ENCODE results near the gene PLD4.
A peak's percentile ranks its signal among the peaks of the same experiment; 100 is the strongest.

PLD4 gene

DNA sequence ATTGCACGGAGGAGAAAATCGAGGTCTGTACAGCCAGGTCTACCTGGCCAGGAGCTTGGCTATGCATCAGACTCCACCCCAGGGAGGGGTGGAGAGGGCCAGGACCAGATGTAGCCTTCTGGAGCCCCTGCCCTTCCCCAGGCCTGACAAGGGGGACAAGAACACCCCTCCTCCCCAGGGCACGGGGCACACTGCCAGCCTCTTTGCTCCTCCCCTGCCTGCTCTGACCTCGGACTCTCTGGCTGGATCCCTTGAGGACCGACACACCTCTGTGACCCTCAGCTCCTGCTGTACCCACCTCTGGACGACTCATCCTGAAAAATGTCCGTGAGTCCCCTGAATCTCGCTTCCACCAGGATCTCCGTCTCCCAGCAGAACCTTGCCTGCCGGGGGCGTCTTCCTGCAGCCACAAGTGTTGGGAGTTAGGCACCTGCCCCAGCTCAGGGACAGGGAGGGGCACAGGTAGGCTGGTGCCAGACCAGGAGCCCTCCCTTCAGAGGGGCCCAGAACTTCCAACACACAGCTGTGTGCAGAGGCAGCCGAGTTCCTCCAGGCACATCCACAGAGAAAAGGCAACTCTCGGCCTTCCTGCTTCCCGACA is 31.7 kb downstream of the PLD4 start:
- DNase-seq (ENCODE audit: low read depth) = no peak

DNA sequence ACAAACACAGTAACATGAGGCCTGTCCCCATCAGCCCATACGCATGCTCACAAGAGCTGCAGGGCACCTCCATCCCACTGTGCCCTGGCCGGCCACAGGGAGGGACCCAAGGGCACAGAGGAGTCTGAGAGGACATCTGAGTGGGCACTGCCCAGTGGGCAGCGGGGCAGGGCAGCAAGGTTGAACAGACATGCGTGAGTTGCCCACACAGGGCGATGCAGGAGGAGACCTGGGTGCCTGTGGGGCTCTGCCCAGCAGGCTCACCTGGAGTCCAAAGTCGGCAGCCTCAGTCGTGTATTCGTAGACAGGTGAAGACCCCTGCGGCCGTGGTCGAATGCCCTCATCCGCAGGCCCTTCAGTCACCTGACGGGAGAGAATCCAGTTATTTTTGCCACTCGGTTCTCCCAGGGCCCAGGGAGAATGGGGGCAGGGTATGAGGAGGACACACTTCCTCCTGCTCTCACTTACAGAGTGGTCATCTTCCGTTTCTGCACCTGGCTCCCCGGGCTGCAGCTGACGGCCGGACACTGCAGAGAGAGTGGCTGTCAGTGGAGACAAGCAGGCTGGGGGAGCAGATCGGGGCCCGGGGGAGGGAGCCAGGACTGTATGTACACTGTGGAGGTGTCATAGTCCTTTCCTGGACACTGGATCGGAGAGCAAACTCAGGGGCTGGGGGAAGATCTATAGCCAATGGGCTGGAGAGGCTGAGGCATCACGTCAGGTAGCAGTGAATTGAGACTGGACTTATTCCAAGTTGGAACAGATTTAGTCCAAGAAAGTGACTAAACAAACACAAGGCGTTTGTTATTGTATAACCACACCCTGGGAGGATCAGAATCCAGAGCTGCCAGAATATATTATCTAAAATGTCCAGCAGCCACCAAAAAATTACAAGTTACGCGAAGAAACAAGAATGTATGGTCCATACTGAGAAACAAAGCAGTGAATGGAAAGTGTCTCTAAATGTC is 32.8 kb downstream of the PLD4 start:
- peak; percentile 15 for DNase-seq (ENCODE audit: low read depth)

DNA sequence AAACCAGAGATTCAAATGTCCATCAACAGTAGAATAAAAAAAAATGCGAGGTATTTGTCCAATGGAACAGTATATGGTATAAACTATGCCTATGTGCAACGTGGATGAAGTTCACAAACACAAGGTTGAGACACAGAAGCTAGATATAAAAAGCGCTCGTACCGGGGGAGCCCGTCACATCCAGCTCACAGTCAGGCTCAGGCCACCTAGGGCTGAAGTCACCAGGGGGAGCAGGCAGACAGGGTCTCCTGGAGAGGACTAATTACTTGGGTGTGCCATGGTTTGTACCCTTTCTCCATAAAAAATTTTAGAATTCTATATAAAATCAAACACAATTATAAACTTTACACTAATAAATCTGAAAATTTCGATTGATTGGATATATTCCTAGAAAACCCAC is 39.9 kb downstream of the PLD4 start:
- no peak for DNase-seq (ENCODE audit: low read depth)

DNA sequence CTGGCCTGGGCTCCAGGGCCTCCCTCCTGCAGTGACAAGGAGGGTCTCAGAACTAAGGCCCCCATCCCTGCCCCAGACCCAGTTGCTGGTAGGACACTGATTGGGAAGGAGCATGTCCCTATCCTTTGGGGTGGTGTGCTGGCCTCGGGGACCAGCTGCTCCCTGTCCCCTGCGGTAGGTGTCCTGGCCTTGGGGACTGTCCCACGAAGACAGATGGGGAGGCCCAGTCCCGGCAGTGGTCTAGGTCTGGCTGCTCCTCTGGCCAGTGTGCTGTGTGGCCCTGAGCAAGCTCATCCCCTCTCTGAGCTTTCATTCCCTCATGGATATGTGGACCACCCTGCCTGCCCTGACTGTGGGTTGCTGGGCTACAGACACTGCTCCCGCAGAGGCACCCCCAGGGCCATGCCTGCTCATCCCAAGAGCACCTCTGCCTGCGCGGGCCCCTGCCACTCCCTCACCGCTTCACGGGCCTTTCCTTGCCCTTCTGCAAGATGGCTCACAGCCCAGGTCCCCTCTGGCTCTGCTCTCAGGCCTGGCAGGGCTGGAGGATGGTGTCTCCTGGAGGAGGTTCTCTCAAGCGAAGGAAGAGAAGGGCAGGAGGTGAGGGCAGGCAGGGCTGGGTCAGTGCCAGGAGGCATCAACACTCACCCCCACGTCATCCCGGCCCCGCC is 41.0 kb downstream of the PLD4 start:
- DNase-seq (ENCODE audit: low read depth) = no peak

DNA sequence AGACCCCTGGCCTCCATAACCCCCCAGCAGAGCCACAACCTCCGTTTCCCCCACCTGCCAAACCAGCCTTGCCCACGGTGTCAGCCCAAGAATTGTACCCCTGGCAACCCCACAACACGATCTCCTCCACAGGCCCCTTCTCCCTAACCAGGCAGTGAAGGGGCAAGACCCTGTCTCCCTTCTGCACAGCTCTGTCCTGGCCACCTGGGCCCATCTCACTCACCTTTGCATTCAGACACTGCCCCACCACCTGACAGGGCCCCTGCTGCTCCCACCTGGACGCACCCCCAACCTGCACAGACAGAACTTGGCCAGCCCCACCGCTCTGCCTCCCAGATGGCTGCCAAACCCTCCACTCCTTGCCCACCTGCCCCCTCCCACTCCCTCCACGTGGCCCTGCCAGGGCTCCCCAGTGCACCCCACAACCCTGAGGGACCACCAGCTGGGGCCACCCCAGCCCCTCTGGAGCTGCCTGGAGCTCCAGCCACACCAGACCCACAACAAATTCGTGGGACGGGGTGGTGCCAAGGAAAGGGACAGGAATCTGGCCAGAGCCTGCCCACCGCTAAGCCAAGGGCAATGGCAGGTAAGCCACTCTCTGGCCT is 41.7 kb downstream of the PLD4 start:
- no peak for DNase-seq (ENCODE audit: low read depth)

DNA sequence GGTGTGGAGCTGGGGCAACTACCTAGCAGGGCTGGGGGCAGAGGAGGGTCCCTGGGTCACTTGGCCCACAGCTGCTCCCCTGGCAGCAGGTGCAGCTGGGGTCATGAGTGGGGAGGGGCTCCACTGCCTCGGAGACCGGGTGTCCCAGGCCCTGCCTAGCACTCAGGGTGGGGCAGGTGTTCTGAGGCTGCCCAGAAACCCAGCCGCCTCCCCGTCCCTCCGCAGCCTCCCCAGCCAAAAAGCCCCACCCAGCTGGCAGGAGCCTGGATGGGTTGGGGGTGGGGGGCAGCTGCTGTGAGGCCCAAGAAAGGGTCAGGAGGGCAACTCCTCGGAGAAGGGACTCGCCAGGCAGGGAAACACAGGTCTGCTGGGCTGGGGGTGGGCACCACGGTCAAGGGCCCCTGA is 42.3 kb downstream of the PLD4 start:
- no peak for DNase-seq (ENCODE audit: low read depth)

DNA sequence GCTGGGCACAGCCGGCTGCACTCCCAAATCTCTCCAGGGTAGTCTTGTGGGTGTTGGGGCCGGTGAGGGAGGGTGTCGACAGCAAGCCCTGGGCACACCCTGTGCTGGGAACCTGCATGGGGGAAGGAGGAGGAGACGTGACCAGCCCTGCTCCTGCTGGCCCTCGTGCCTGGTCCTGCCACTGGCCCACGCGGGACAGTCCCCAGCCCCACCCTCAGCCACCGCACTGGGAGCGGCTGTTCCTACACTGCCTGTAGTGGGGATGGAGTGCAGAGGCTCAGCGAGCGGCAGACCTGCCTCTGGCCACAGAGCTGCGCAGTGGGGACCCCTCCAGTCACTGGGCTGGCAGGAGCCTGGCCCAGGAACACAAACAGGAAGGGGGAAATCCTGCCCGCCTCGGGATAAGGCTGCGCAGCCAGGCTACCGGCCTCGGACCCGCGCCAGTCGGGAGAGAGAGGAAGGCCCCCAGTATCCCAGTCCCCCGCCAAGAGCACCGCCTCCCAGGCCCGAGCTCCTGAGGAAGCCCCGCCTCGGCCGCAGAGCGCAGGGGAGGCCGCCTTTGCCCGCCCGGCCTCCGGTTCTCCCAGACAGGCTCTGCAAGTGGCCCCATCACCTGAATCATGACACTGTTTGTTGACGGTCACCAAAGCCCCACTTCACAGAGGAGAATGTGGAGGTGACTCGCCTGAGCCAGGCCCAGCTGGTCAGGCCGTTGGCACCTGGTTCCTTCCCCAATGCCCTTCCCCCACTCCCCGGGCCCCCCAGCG is 42.9 kb downstream of the PLD4 start:
- peak; percentile 40 for DNase-seq (ENCODE audit: low read depth)

DNA sequence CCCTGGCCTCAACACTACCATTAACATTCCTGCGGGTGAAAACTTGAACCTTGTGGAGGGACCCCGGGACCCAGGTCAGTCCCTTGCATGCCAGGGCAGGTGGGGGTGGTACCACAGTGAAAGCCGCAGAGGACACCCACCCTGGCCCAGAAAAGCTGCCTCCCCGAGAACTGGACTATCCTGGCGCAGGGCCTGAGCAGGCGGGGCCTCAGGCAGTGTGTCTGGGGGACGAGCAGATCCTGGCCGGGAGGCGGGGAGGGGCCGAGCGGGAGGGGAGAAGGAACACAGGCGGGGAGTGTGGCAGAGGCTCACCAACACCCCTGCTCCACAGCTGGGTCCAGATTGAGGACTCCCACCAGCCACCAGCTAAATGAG is 43.5 kb downstream of the PLD4 start:
- peak; percentile 45 for DNase-seq (ENCODE audit: low read depth)

DNA sequence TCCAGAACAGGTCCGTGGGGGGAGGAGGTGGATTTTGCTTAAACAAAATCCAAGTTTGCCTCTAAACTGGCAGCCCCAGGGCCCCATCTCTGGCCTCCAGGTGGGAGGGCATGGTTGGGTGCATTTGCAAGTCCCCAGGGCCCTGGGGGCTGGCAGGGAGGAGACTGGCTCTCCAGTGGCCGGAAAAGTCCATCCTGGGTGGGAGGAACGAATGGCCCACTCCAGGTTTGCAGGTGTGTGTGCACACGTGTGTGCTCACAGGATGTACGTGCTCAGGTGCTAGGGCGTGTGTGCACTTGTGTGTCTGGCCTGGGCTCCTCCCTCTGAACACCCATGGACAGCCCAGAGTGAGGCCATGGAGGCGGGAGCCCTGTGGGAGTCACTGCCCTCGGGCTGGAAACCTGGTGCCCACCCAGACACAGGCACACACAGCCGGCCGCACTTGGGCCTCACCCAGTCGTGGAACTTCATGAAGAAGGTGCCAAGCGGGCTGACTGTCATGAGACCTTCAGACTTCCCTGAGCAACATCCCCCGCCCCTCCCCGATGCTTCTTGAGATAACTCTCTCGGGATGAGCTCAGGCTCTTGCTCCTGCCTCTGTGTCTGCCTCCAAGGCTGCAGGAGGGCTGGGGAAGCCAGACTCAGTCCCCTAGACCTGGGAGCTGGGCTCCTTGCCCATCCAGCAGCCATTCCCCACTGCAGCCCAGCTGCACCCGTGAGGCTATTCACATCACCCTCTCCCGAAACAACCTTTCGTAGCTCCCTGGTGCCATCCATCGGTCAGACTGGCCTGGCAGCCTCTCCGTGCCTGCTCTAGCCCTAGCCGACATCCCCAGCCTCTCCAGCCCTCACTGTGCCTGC is 44.1 kb downstream of the PLD4 start:
- peak; percentile 23 for DNase-seq (ENCODE audit: low read depth)

DNA sequence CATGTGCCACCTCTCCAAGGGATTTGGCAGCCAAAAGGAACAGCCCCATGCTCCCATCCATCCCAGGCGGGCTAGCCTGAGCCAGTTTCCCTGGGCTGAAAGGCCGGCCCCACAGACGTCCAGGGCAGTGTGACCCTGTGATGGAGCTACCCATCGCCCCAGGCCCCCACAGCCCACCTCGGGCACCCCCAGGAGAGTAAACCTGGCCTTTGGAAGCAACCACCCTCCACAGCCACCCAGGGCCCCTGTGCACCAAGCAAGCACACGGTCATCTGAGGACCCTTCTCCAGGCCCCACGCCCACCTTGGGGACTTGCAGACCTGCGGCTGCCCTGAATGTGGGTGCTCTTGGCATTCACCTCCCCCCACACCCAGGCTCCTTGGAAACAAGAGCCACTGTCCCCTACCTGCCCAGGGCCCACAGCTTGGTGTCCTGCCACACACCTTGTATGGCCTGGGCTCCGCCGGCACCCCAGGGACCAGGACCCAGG is 45.1 kb downstream of the PLD4 start:
- no peak for DNase-seq (ENCODE audit: low read depth)

DNA sequence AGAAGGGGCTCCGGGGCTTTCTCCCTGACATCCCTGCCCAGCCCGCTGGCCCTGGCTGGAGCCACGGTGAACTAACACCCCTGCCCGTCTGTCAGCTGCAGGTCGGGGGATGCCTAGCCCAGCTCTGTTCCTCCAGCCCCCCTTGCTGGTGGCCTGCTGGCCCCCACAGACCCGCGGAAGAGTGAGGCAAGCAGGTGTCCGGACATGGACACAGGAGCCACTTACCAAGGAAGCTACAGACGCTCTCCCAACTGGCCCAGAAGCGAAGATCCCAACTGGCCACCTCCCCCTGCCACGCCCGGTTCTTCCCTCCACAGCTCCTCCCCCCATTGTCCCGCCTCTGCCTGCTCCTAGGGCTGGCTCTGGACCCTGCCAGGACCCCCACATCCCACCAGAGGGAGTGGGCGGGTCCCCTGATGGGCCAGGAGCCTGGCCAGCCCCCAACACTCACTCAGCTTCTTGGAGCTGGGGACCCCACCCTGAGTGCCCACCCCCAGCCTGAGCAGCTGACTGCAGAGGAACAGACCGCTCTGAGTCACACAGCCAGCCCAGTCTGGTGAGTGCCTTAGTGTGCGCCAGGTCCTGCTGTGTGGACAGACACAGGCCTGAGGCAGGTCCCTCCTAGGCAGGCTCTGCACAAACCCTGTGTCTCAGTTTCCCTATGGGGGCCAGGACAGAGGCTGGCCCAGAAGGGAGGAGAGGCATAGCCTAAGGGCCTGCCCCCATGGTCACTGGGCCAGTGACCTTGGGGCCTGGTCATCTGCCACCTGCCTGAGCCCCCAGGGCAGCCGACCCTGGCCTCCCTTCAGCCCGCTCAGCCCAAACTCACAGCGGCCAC is 45.8 kb downstream of the PLD4 start:
- peak; percentile 89 for DNase-seq (ENCODE audit: low read depth)

DNA sequence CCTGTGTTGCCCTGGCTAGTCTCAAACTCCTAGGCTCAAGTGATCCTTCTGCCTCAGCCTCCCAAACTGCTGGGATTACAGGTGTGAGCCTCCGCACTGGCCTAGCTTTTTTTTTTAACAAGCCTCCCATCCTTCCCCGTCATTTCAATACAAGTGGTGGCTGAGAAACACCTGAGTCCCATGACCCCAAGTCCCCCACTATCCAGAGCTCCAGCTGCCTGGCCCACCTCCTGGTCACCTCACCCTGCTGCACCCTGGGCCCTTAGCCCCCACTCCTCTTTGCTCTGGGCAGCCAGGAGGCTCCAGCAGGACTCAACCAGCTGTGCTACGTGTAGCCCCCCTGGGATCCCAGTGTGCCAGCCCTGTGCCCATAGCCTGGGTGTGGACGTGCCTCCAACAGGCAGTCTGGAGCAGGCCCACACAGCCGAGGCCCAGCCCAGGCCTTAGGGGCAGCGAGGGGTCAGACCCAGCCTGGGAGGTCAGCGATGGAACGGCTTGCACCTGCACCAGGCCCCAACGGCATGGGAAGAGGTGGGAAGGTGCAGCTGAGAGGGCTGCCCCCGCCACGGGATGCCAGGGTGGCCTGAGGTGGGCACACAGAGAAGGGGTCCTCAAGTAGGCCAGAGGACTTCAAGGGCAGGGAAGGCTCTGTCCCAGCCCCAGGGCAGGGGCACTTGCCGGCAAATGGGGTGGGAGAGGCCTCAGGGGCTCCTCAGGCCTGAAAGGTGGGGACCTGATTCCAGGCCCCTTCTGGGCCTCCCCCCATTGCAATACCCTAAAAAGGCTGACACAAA is 47.0 kb downstream of the PLD4 start:
- DNase-seq (ENCODE audit: low read depth) = no peak

DNA sequence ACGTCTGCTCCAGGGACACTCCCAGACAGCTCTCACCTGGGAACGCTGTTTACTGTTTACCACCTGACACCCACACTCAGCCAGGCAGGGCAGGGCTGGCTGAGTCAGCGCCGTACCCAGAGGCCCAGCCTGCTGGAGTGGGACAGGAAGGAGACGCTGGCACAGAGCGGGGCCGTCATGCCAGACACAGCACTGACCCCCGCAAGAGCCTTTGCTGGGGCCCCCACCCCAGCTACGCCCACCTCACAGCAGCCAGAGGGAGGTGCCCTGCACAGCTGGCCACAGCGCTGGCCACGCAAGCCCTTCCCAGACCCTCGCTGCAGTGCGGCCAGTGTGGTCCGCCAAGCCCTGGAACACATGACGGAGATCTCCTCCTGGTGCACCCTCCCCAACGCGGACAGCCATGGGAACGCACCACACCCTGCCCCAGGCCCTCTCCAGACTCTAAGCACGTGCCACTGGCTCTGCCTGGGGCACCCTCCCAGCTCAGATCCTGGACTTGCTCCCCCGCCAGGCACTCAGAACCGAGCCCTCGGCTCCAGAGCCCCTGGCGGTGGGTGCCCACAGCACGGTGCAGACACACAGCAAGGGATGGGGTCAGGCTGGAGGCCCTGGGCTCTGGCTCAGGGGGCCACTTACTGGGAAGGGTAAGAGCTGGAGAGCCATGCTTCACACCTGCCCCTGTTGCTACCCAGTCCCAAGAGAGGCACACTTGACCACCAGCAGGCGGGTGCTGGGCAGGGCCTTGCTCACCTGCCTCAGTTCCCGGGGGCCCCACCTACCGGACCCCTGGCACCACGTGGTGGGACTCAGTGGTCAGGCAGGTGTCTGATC is 47.8 kb downstream of the PLD4 start:
- peak; percentile 17 for DNase-seq (ENCODE audit: low read depth)

DNA sequence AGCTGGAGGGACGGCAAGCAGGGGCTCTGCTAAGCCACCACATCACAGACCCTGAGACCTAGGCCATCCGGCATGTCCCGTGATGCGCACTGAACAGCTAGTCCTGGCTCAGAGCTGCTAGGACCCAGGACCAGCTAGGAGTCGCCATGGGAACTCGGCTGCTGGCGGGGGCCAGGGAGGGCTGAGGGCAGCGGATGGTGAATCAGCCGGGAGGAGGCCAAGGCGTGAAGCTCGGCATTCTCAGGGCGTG is 48.4 kb downstream of the PLD4 start:
- DNase-seq (ENCODE audit: low read depth) = peak; percentile 94

DNA sequence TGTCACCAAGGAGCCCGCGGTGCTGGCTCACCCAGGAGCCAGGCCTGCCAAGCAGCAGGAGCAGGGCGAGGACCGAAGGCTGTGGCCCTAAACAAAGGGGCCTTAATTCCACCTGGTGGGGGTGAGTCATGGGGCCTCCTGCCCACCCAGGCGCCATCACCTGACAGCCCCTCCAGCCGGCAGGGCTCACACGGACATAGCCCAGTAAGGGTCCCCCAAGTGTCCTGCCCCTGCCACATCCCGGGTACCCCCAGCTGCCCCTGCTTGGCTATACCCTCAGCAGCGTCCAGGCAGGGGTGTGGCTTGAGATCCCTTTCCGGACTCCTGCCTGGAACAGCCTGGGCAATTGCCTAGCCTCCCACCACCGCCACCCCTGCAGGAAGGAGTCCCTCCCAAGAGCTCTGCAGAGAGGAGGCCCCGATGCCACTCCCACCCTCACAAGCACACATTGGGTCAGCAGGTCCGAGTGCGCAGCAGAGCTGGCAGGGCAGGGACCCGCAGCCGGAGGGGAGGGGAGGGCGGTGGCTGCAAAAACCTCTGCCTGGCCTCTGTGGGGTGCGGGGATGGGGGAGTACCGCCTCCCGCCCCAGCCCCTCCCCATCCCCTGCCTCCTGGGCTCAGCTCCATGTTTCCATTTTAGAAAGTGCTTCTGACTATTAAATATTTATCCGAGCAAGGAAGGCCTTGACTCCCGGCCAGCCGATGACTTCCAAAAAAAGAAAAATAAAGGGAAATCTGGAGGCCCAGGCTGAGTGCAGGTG is 48.9 kb downstream of the PLD4 start:
- DNase-seq (ENCODE audit: low read depth) = peak; percentile 33

DNA sequence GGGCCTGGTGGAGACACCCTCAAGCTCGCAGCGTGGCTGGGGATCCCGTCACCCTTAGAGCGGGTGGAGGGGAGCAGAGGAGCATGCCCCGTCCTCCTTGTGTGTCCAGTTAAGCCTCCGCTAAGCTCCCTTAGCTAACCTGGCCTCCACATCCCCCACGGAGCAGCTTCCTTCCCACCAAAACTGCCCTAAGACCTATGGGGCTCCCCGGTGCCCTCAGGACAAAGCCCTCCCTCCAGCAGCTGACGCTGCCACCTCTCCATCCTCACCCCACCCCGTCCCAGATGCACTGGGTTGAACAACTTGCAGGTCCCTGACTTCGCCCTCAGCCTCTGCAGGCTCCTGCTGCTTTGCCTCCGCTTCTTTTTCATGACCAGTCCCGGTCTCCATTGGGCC is 49.5 kb downstream of the PLD4 start:
- DNase-seq (ENCODE audit: low read depth) = no peak

DNA sequence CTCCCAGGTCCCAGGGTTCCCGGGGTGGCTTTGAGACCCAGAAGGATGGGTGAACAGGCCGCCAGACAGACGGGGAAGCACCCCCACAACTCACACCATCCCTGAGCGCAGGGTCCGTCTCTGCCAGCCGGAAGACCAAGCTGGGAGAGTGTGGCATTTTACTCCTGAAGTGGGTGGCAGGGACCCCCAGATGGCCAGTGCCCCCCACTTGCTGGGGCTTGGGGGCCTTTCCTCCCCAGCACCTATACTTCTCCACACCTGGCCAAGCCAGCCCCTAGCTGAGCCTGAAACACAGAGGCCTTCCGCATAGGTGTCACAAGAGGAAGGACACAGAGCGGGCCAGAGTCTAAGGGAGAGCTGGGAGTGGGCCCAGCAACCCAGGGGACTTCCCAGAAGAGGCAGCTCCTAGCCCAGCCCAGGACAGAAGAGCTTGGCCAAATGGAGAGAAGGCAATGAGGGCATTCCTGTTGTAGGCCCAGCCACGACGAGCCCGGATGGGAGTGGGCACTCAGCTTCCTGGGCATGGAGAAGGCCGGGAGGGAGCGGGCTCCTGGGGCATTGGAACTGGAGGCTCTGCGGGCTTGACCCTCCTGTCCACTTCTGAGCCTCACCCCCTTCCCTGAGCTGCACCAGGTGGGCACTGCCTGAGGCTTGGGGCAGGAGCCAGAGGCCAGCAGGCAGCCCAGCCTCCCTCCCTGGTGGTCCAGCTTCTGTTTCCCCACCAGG is 50.1 kb downstream of the PLD4 start:
- no peak for DNase-seq (ENCODE audit: low read depth)
